CD4-positive, alpha-beta T cell treated with Interleukin-21 for 1 hour (primary cell): ENCODE results near the gene ZNF18.
"Not testable (repeated sequence)": the region's sequence is repeated elsewhere in the genome, so short reads cannot be mapped to it uniquely, and the experiment has no call there.

Experiments used
- DNase-seq: peaks from one replicate; pipeline ENCODE4 v3.0.0-alpha.2; 2020

ZNF18 gene

GRCh38 chr17:11980813-11981212 is 16.5 kb downstream of the ZNF18 start:
- no peak for DNase-seq

- DNase-seq, result no peak
Observed at GRCh38 chr17:11979795-11980194, 17.5 kb downstream of the ZNF18 start.

GRCh38 chr17:11972741-11973140 is 24.5 kb downstream of the ZNF18 start:
- DNase-seq, result not testable (repeated sequence)

GRCh38 chr17:11969565-11969964 is 27.7 kb downstream of the ZNF18 start:
- no peak for DNase-seq

GRCh38 chr17:11954936-11955335 is 42.3 kb downstream of the ZNF18 start:
- no peak for DNase-seq

GRCh38 chr17:11953924-11954323 is 43.4 kb downstream of the ZNF18 start:
- DNase-seq, result no peak

- no peak for DNase-seq
Observed at GRCh38 chr17:11952610-11953009, 44.7 kb downstream of the ZNF18 start.

- DNase-seq, result no peak
Observed at GRCh38 chr17:11950771-11951519, 46.3 kb downstream of the ZNF18 start.

GRCh38 chr17:11949571-11949970 is 47.7 kb downstream of the ZNF18 start:
- DNase-seq, result not testable (repeated sequence)

GRCh38 chr17:11948789-11949188 is 48.5 kb downstream of the ZNF18 start:
- no peak for DNase-seq

GRCh38 chr17:11944587-11944986 is 52.7 kb downstream of the ZNF18 start:
- no peak for DNase-seq

- DNase-seq, result no peak
Observed at GRCh38 chr17:11943759-11944347, 53.4 kb downstream of the ZNF18 start.

GRCh38 chr17:11943086-11943485 is 54.2 kb downstream of the ZNF18 start:
- DNase-seq, result not testable (repeated sequence)

- no peak for DNase-seq
Observed at GRCh38 chr17:11940904-11941303, 56.4 kb downstream of the ZNF18 start.

GRCh38 chr17:11935734-11936406 is 61.4 kb downstream of the ZNF18 start:
- DNase-seq, result peak; percentile 1

- DNase-seq, result no peak
Observed at GRCh38 chr17:11932337-11932898, 64.9 kb downstream of the ZNF18 start.

- no peak for DNase-seq
Observed at GRCh38 chr17:11928436-11928835, 68.8 kb downstream of the ZNF18 start.
